ENCODE measurements around the gene DKK1. TPM values are rescaled to one million over a fixed set of nuclear protein-coding genes. Genes with fewer than 3 reads are reported as not detected.

The DKK1 gene
- total and polyA plus RNA-seq, 7 donors, result 0.09 to 0.77 (median 0.20) TPM; not detected in 1

DNA sequence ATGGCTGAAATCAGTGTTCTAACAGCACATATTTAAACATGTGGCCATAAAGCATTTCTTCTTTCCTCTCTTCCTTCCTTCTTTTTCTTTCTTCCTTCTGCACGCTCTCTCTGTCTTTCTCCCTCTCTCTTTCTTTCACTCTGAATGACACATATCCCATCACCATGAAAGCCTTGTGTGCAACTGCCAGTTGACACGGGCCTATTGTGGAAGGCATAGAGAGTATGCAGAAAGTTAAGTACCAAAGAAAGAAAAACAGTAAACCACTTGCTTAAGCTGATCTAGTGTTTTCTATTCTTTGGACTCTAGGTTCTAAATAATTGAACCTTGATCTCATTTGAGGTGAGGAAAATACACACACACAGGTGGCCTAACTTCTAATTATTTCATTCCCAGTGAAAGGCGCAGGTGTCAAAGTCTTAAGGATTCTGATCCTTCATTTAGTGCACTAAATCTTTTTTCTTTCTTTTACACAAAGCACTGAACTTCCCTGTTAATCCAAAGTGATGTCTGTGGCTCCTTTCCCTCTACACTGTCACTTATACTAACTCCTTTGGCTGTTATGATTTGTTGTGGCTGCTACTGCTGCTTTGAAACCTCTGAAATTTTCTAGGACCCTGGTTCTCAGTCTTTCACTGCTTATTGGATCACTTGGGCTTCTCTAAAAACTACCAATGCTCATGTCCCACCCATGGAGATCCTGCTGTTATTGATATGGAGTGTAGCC is 17.7 kb downstream of the DKK1 start:
- H3K4me3 ChIP-seq, result no peak overlapping the region
- DNase-seq, result no peak
- TF ChIP-seq, protein P1, sequence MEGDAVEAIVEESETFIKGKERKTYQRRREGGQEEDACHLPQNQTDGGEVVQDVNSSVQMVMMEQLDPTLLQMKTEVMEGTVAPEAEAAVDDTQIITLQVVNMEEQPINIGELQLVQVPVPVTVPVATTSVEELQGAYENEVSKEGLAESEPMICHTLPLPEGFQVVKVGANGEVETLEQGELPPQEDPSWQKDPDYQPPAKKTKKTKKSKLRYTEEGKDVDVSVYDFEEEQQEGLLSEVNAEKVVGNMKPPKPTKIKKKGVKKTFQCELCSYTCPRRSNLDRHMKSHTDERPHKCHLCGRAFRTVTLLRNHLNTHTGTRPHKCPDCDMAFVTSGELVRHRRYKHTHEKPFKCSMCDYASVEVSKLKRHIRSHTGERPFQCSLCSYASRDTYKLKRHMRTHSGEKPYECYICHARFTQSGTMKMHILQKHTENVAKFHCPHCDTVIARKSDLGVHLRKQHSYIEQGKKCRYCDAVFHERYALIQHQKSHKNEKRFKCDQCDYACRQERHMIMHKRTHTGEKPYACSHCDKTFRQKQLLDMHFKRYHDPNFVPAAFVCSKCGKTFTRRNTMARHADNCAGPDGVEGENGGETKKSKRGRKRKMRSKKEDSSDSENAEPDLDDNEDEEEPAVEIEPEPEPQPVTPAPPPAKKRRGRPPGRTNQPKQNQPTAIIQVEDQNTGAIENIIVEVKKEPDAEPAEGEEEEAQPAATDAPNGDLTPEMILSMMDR (IDR thresholded peaks at IDR 0.05), result no peak
- ATAC-seq, result no peak
- intact Hi-C loops (cut with DNase I), result no loop called here
- no peak overlapping the region for H3K27ac ChIP-seq
- H3K4me1 ChIP-seq, result no peaks in the 10 kb centered on the region
- no peaks in the 10 kb centered on the region for H3K36me3 ChIP-seq (ENCODE audit: insufficient read depth in 1 of 2, low read depth in 1 of 2)
- no peaks in the 10 kb centered on the region for H3K9me3 ChIP-seq
- WGBS, 3 donors, result 84 to 88% (median 87%) methylated on average over 3 of the region's 3 CpGs
- H3K27me3 ChIP-seq (ENCODE audit: insufficient read depth in 3 of 3, low read length in 2 of 3), result no peaks in the 10 kb centered on the region

DNA sequence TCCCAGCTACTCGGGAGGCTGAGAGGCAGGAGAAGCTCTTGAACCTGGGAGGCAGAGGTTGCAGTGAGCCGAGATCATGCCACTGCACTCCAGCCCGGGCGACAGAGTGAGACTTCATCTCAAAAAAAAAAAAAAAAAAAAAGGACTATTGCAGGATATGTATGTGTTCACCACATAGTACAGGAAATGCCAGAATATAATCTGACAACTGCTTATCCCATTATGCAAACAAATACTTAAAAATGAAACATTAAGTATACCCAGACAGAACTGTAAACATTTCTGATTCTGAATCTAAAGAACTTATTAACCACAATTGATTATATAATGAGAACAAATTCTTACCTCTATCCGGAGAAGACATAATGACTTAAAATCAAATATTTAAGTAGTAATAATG is 18.7 kb downstream of the DKK1 start:
- no peak for ATAC-seq

DNA sequence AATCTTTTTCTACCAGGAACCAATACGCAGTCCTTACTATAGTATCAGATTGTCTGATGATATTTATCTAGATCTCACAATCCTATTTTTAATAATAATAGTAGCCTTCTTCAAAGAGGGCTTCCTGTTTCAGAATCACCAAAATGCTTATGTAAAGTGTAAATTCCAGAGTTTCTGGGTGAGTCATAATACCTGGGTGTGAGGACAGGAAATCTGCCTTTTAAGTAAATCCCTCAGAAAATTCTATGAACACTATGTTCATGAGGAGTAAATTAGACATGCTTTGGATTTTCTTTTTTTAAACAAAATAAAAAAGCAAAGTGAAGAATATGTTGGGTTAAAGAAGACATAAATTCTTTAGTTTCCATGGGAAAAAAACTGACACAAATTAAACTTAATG is 20.5 kb downstream of the DKK1 start:
- intact Hi-C loops (cut with DNase I), result no loop called here
- Histone ChIP-seq H3K36me3 (ENCODE audit: insufficient read depth in 1 of 2, low read depth in 1 of 2) (no peaks in the 10 kb centered on the region), H3K27me3 (ENCODE audit: insufficient read depth in 3 of 3, low read length in 2 of 3) (no peaks in the 10 kb centered on the region), H3K9me3 (no peaks in the 10 kb centered on the region), H3K4me1 (no peaks in the 10 kb centered on the region), H3K27ac (no peak overlapping the region), H3K4me3 (no peak overlapping the region)
- DNase-seq (no peak), ATAC-seq (no peak)
- TF ChIP-seq, protein P1 (IDR thresholded peaks at IDR 0.05), result no peak
- WGBS, 3 donors, result 80 to 94% (median 90%) methylated on average over 1 of the region's 1 CpG

More for the DNA sequence above, 18.7 kb downstream of the DKK1 start:
- H3K9me3 ChIP-seq, result no peaks in the 10 kb centered on the region
- TF ChIP-seq, protein P1 (IDR thresholded peaks at IDR 0.05), result no peak
- no peaks in the 10 kb centered on the region for H3K36me3 ChIP-seq (ENCODE audit: insufficient read depth in 1 of 2, low read depth in 1 of 2)
- intact Hi-C loops (cut with DNase I), result no loop called here
- no peak for DNase-seq
- no peak overlapping the region for H3K27ac ChIP-seq
- H3K4me3 ChIP-seq, result no peak overlapping the region
- no peaks in the 10 kb centered on the region for H3K4me1 ChIP-seq
- no peaks in the 10 kb centered on the region for H3K27me3 ChIP-seq (ENCODE audit: insufficient read depth in 3 of 3, low read length in 2 of 3)
- 71 to 84% (median 74%) methylated on average over 4 to 5 of the region's 5 CpGs for WGBS, 3 donors

DNA sequence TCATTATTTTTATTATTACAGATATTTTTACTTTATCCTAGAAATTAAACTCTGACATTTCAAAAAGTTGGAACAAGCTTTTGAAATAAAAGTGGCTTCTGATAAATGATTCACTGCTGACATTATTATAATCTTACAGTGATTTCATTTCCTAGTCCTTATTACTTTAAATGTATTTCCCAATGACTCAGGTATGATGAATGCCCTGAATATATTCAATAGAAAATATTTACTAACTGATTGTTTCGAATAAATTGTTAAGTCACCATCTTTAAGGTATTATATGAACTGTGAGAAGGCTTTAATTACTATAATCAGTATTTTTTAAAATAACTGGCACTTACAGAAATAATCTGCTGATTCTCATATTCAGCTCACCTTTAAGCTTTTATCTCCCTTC is 21.6 kb downstream of the DKK1 start:
- Histone ChIP-seq H3K4me1 (no peaks in the 10 kb centered on the region), H3K27me3 (ENCODE audit: insufficient read depth in 3 of 3, low read length in 2 of 3) (no peaks in the 10 kb centered on the region), H3K27ac (no peak overlapping the region), H3K9me3 (no peaks in the 10 kb centered on the region), H3K4me3 (no peak overlapping the region), H3K36me3 (ENCODE audit: insufficient read depth in 1 of 2, low read depth in 1 of 2) (no peaks in the 10 kb centered on the region)
- no peak for ATAC-seq
- TF ChIP-seq, protein P1 (IDR thresholded peaks at IDR 0.05), result no peak
- intact Hi-C loops (cut with DNase I), result no loop called here
- no peak for DNase-seq
- 75 to 80% (median 80%) methylated on average over 1 of the region's 1 CpG for whole genome bisulfite sequencing, 3 donors

DNA sequence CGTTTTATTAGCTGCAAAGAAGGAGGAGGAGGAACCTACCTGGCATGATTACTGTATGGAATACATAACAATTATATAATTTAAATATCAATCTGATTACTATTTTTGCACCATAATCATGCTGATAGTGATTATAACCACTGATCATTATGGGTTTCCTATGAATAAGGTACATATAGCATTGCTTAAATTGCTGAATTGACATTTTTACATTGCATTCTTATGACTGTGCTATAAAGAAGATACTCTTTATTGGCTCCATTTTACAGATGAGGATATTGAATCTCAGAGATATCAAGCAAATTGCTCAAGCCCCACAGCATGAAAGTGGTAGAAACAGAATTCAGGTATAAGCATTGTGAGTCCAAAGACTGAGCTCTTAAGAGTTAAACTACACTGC is 23.1 kb downstream of the DKK1 start:
- WGBS, 3 donors, result 73 to 95% (median 73%) methylated on average over 1 of the region's 1 CpG
- TF ChIP-seq, protein P1 (IDR thresholded peaks at IDR 0.05), result no peak
- Histone ChIP-seq H3K9me3 (no peaks in the 10 kb centered on the region), H3K4me1 (no peaks in the 10 kb centered on the region), H3K27me3 (ENCODE audit: insufficient read depth in 3 of 3, low read length in 2 of 3) (no peaks in the 10 kb centered on the region), H3K36me3 (ENCODE audit: insufficient read depth in 1 of 2, low read depth in 1 of 2) (no peaks in the 10 kb centered on the region), H3K27ac (no peak overlapping the region), H3K4me3 (no peak overlapping the region)
- DNase-seq (no peak), ATAC-seq (no peak)
- intact Hi-C loops (cut with DNase I), result no loop called here
